Peyer's patch (tissue), 4 donors: ENCODE data around the gene SEZ6. TPM values are rescaled to one million over a fixed set of nuclear protein-coding genes. Genes with fewer than 3 reads are reported as not detected.

Source experiments
- DNase-seq, 3 donors: peaks; one replicate each; pipeline ENCODE4 v3.0.0-alpha.2; 2017 to 2019
- H3K27ac ChIP-seq, 4 donors: fragments of 200-600 bp; sonication (generic); one replicate each; pipeline ENCODE4 v1.5.1; 2016 to 2019
- H3K27me3 ChIP-seq, 2 donors: fragments of 200-600 bp; sonication (generic); one replicate each; pipeline ENCODE4 v1.5.1; 2019
- H3K36me3 ChIP-seq, 3 donors: fragments of 200-600 bp; sonication (generic); one replicate each; pipeline ENCODE4 v1.5.1; 2016 to 2019
- H3K4me1 ChIP-seq, 4 donors: fragments of 200-600 bp; sonication (generic); one replicate each; pipeline ENCODE4 v1.5.1; 2016 to 2019
- H3K4me3 ChIP-seq, 4 donors: fragments of 200-600 bp; sonication (generic); 1 replicate in 3 of 4; 2 replicates in 1 of 4; pipeline ENCODE4 v1.5.1; 2016 to 2019; ENCODE audit warnings: mild to moderate bottlenecking in 1 of 4
- H3K9me3 ChIP-seq, 4 donors: fragments of 200-600 bp; sonication (generic); one replicate each; pipeline ENCODE4 v1.5.1; 2016 to 2019; ENCODE audit warnings: mild to moderate bottlenecking in 1 of 4
- POLR2A ChIP-seq, 2 donors: fragments of 450-650 bp; IDR thresholded peaks; one replicate each; pipeline ENCODE4 v1.5.1; 2017; ENCODE audit warnings: antibody characterized with exemption in 2 of 2, mild to moderate bottlenecking in 2 of 2, moderate library complexity in 2 of 2
- total RNA-seq, 4 donors: library from RNA; depleted of rRNA; stranded (reverse); fragments of >200 nt; gene quantifications; one replicate each; pipeline ENCODE4 v1.1.0, GENCODE V29; 2016
- TF ChIP-seq, protein P1 (sequence below), 6 experiments: fragments of 450-650 bp in 4 of 6; fragments of 200-600 bp in 2 of 6; sonication (generic) in 1 of 6; IDR thresholded peaks; one replicate each; pipeline ENCODE4 v1.5.1; 2017 to 2019; ENCODE audit warnings: antibody characterized with exemption in 6 of 6, mild to moderate bottlenecking in 3 of 6, moderate library complexity in 1 of 6

SEZ6 gene, protein sequence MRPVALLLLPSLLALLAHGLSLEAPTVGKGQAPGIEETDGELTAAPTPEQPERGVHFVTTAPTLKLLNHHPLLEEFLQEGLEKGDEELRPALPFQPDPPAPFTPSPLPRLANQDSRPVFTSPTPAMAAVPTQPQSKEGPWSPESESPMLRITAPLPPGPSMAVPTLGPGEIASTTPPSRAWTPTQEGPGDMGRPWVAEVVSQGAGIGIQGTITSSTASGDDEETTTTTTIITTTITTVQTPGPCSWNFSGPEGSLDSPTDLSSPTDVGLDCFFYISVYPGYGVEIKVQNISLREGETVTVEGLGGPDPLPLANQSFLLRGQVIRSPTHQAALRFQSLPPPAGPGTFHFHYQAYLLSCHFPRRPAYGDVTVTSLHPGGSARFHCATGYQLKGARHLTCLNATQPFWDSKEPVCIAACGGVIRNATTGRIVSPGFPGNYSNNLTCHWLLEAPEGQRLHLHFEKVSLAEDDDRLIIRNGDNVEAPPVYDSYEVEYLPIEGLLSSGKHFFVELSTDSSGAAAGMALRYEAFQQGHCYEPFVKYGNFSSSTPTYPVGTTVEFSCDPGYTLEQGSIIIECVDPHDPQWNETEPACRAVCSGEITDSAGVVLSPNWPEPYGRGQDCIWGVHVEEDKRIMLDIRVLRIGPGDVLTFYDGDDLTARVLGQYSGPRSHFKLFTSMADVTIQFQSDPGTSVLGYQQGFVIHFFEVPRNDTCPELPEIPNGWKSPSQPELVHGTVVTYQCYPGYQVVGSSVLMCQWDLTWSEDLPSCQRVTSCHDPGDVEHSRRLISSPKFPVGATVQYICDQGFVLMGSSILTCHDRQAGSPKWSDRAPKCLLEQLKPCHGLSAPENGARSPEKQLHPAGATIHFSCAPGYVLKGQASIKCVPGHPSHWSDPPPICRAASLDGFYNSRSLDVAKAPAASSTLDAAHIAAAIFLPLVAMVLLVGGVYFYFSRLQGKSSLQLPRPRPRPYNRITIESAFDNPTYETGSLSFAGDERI
- 1 to 10 TPM in 1 of 4 donors, under 1 TPM in 1, not detected in 2; 0.66 to 1.1 TPM for total RNA-seq

DNA sequence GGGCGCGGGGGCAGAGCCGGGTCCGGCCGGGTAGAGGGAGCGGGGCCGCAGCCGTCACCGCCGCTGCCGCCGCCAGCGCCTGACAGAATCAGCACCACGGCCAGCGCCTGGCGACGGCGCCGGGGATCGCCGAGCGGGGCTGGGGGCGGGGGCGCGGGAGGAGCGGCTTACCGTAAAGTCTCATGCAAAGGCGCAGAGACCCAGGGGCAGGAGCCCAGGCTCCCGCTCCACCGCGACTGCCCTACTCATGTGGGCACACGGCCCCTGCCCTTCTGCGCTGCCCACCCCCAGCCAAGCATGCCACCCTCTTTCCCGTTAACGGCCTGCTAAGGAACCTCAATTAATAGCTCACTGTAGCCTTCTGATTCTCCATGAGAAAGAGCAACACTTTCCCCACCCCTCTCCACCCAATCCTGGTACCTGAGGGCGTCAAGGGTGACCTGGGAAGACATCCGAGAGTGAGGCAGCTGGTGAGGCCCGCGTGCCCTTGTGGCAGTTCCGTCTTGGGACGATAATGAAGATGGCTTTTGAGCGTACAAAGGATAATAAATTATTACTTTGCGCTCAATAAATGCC, at the start of gene SEZ6:
TSS of gene SEZ6 (minus strand) at position 98 of the 576 bp plus-strand sequence. CDS start 164 bp downstream, outside the sequence.
- H3K27ac ChIP-seq: no peak within 1 kb of the TSS
- peaks cover 0 to 4% of the 10 kb centered on the region in 2 donors for H3K27me3 ChIP-seq
- peak; percentile 18 to 65 (median 54) for DNase-seq
- TF ChIP-seq, protein P1, sequence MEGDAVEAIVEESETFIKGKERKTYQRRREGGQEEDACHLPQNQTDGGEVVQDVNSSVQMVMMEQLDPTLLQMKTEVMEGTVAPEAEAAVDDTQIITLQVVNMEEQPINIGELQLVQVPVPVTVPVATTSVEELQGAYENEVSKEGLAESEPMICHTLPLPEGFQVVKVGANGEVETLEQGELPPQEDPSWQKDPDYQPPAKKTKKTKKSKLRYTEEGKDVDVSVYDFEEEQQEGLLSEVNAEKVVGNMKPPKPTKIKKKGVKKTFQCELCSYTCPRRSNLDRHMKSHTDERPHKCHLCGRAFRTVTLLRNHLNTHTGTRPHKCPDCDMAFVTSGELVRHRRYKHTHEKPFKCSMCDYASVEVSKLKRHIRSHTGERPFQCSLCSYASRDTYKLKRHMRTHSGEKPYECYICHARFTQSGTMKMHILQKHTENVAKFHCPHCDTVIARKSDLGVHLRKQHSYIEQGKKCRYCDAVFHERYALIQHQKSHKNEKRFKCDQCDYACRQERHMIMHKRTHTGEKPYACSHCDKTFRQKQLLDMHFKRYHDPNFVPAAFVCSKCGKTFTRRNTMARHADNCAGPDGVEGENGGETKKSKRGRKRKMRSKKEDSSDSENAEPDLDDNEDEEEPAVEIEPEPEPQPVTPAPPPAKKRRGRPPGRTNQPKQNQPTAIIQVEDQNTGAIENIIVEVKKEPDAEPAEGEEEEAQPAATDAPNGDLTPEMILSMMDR (IDR thresholded peaks at IDR 0.05): peak in 2 of 6 experiments; percentile 16 to 25
- TF ChIP-seq POLR2A (IDR thresholded peaks at IDR 0.05): no peak
- peak within 1 kb of the TSS in 1 of 4 donors; percentile 21 for H3K4me3 ChIP-seq
- H3K36me3 ChIP-seq: no peaks in the 10 kb centered on the region
- peaks cover 0 to 7% (median 3%) of the 10 kb centered on the region in 4 donors for H3K4me1 ChIP-seq
- H3K9me3 ChIP-seq: no peaks in the 10 kb centered on the region

DNA sequence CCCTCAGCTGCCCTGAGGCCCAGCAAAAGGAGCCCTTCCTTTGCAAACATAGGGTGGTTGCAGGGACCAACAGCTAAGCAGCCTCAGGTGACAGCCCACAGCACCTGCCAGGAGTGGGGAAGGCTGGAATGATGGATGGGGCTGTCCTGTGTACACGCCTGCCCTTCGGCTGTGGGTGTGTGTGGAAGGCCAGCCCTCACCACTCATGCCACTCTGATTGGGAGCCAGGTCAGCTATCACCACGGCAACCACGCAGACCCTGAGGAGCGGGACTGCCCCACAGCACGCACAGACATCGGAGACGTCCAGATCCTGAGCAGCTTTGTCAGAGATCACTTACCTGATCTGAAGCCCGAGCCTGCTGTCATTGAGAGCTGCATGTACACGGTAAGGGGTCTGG, 49.0 kb upstream of the SEZ6 start:
- no peaks in the 10 kb centered on the region for H3K9me3 ChIP-seq
- no peak overlapping the region for H3K27ac ChIP-seq
- H3K4me3 ChIP-seq: no peak overlapping the region
- H3K4me1 ChIP-seq: no peaks in the 10 kb centered on the region
- no peak for DNase-seq
- no peaks in the 10 kb centered on the region for H3K27me3 ChIP-seq
- H3K36me3 ChIP-seq: no peaks in the 10 kb centered on the region
- TF ChIP-seq POLR2A (IDR thresholded peaks at IDR 0.05): no peak
- TF ChIP-seq, protein P1 (IDR thresholded peaks at IDR 0.05): no peak

DNA sequence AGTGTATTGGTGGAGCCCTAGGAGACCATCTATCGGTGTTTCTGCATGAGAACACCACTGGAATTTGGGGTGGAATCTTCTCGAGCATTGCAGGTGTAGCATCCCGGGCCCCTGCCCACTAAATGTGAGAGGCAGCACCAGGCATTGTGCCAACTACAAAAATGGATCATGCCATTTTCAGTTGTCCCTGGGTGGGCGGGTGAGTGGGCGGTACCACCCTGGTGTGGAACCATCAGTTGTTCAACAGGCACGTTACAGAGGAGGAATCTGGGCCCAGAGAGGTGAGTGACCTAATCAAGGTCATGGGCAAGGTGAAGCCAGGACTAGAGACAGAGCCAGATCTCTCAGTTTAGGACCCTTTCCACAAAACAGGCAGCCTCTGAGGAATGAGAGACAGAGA, 45.9 kb upstream of the SEZ6 start:
- no peak for TF ChIP-seq POLR2A (IDR thresholded peaks at IDR 0.05)
- Histone ChIP-seq H3K9me3 (no peaks in the 10 kb centered on the region), H3K27ac (no peak overlapping the region), H3K4me3 (no peak overlapping the region), H3K36me3 (no peaks in the 10 kb centered on the region), H3K27me3 (no peaks in the 10 kb centered on the region), H3K4me1 (no peaks in the 10 kb centered on the region)
- DNase-seq: no peak

DNA sequence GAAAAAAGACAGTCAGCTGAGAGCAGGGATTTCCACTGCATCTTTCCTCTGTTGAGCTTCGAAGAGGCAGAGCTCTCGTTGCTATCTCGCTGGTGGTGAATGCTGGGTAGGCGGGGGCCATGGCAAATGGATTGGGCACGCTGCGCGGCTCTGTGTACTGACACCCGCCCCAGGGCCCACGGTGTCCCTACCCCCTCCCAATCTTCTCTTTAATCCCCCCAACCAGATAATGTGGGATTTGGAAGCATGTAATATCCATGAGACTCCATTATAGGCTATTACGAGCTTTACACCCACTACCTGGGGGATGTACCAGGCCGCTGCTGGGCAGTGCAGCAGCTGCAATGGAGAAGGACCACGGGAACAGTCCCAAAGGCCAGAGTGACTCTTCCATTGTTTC, 45.4 kb upstream of the SEZ6 start:
- TF ChIP-seq, protein P1 (IDR thresholded peaks at IDR 0.05): no peak
- TF ChIP-seq POLR2A (IDR thresholded peaks at IDR 0.05): no peak
- no peak overlapping the region for H3K27ac ChIP-seq
- no peak overlapping the region for H3K4me3 ChIP-seq
- no peaks in the 10 kb centered on the region for H3K4me1 ChIP-seq
- H3K9me3 ChIP-seq: no peaks in the 10 kb centered on the region
- no peak for DNase-seq
- no peaks in the 10 kb centered on the region for H3K36me3 ChIP-seq
- H3K27me3 ChIP-seq: no peaks in the 10 kb centered on the region

DNA sequence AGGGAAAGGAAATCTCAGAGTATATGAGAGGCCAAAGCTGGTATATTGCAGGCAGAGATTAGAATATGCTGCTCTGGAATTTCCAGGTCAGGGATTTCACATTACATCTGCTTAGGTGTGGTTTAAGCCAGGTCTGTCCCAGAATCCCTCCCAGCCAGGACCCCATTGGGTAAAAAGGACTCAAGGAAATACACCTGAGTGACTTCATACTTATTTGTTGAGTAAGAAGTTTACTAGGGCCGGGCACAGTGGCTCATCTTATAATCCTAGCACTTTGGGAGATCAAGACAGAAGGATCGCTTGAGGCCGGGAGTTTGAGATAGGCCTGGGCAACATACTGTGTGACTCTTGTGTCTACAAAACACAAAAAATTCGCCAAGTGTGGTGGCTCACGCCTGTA, 44.3 kb upstream of the SEZ6 start:
- DNase-seq: no peak
- H3K4me1 ChIP-seq: no peaks in the 10 kb centered on the region
- no peaks in the 10 kb centered on the region for H3K36me3 ChIP-seq
- no peaks in the 10 kb centered on the region for H3K27me3 ChIP-seq
- no peak overlapping the region for H3K4me3 ChIP-seq
- no peak overlapping the region for H3K27ac ChIP-seq
- TF ChIP-seq, protein P1 (IDR thresholded peaks at IDR 0.05): no peak
- TF ChIP-seq POLR2A (IDR thresholded peaks at IDR 0.05): no peak
- H3K9me3 ChIP-seq: no peaks in the 10 kb centered on the region
